ENCODE data around the gene AEBP2.
"Not testable (repeated sequence)": the region's sequence is repeated elsewhere in the genome, so short reads cannot be mapped to it uniquely, and the experiment has no call there.

AEBP2 gene

DNA sequence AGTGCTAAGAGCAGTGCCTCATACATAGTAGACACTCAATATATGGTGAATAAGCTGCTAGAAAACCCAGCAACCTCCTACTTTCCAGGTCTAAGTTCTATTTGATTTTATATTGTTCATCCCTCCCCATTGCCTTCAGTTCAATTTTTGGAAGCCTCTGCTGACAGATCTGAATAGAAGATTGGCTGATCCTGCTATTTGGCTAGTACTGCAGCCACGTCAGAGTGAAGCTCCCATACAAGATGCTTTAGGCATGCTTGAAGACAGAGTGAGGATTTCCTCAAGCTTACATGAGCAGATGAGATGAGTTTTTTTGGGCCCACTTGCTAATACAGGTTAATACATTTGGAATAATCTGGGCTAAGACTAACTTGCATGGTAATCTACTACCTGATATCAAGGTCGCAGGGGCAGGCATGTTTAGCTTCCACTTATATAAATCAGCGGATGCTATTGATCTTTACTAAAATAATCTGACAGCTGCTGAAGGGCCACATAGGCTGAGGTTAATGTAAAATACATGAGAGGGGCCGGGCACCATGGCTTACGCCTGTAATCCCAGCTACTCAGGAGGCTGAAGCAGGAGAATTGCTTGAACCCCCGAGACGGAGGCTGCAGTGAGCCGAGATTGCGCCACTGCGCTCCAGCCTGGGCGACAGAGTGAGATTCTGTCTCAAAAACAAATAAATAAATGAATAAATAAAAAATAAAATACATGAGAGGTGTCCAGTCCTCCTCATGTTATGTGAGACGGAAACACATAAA is 15.9 kb upstream of the AEBP2 start:
- no peak for DNase-seq

DNA sequence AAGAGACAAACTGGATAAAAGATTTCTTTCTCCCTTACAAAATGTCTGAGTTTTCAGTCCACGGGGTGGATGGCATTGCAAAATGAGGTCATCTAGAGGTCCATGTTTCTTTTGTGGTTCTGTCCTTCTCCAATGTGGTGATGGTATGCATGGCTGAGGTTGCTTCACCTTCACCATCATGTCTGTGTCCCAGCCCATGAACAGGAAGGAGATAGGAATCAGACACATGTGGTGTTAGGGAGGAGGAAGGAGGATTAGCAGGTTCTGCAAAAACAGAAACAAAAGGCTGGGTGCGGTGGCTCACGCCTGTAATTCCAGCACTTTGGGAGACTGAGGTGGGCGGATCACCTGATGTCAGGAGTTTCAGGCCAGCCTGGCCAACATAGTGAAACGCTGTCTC is 11.0 kb upstream of the AEBP2 start:
- DNase-seq: no peak

DNA sequence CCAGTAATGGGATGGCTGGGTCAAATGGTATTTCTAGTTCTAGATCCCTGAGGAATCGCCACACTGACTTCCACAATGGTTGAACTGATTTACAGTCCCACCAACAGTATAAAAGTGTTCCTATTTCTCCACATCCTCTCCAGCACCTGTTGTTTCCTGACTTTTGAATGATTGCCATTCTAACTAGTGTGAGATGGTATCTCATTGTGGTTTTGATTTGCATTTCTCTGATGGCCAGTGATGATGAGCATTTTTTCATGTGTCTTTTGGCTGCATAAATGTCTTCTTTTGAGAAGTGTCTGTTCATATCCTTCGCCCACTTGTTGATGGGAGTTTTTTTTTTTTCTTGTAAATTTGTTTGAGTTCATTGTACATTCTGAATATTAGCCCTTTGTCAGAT is 9.8 kb upstream of the AEBP2 start:
- not testable (repeated sequence) for DNase-seq

DNA sequence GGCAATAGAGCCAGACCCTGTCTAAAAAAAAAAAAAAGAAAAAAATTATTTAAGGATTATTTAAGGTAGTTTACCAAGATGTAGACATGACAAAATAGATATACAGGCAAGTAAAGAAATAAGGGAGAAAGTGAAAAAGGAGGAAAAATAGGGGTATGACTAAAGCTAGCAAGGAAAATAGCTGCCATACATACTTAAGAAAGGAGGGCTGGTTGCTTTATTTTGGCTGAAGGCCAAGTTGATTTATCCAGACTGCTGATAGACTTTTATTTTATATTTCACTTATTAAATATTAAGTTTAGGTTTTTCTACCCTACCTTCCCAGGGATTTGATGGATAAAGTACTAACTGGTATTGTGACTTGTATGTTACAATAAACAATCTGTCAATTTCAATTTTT is 8.3 kb upstream of the AEBP2 start:
- DNase-seq: no peak

DNA sequence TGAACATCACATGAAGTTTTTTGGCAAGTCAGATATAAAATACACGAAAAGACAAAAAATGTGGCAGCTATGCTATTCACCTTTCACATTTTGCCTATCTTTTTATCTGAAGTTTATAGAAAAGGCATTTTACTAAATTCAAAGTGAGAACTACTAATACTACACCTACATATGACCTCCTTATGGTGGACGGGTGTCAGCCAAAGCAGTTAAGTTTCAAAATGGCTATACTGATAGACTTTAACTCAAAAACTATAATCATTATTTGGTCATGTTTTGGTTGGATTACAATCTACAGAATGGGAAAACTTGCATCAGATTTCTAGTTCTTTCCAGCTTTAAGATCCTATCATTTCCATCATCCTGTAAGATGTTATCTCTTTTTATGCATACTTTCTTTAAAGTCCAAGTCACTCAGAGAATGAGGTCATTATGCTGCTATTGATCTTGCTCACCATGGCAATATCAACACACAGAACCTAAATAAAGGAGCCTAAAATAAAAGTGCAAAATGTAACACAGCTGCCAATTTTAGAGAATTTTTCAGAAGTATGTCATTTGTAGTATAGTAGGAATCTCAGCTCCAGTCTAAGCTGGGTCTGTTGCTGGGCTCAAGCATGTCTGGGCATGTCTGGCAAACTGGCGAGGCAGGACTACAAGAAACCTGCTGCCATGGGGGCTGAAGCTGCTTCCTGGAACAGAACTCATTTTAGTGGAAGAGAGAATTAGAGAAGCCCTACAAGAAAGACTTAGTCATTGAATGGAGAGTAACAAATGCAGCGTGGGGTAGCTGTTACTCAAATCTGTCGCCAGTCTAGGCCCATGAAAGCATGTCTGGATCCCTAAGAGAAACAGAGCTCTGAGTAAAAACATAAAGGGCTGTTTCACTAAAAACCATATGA is 7.6 kb upstream of the AEBP2 start:
- DNase-seq: no peak

DNA sequence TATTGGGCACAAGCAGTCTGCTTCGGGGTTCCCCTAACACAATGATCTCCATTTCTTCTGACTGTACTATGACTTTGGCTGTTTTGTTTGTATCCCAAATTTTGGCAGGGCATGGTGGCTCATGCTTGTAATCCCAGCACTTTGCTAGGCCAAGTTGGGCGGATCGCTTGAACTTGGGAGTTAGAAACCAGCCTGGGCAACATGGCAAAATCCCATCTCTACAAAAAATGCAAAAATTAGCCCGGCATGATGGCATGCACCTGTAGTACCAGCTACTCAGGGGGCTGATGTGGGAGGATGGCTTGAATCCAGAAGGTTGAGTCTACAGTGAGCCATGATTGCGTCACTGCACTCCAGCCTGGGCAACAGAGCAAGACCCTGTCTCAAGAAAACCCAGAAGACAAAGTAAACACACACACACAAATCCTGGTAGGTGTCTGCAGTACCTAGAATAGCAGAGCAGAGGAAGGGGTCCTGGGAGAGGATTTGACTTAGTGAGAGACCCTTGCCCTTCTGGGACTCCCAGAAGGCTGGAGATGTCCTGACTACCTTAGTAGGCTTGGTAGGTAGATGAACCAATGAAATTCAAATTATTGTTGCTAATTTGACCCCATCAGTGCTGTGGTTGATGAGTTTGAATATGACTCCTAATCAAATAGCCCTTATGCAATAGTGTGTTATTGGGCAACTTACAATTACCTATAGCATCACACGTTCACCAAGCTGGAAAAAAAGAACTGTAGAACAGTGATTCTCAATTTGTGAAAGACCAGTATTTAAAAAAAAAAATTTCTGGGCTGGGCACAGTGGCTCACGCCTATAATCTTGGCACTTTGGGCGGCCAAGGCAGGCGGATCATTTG is 6.8 kb upstream of the AEBP2 start:
- no peak for DNase-seq

DNA sequence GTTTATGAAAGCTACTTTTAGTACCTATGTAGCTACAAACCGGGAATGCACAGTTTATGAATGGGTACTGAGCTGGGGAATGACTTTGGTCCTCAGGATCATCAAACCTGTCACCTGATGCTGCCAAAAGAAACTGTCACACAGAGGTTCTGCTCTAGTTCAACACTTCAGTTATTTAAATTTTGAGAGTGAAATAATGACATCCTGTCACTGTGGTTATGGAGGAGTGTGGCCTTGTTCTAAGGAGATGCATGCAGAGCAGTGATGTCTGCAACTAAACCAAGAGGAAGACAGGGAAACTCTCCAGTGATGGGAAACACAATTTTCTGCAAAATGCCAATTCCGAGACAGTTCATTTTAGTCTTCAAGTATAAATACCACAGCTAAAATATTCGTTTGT is 4.8 kb upstream of the AEBP2 start:
- no peak for DNase-seq

DNA sequence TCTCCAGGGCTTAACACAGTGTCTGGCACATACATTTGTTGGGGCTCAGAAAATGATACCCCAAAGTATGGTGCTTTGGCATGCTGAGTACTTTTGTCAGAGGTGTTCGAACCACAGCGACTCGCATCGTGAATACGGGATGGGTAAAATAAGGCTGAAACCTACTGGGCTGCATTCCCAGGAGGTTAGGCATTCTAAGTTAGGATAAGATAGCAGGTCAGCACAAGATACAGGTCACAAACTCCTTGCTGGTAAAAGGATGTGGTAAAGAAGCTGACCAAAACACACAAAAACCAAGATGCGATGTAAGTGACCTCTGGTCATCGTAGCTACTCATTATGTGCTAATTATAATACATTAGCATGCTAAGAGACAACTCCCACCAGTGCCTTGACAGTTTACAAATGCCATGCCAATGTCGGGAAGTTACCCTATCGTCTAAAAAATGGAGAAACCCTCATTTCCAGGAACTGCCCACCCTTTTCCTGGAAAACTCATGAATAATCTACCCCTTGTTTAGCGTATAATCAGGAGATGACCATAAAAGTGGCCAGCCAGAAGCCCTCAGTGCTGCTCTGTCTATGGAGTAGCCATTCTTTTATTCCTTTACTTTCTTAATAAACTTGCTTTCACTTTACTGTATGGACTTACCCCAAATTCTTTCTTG is 3.3 kb upstream of the AEBP2 start:
- no peak for DNase-seq

DNA sequence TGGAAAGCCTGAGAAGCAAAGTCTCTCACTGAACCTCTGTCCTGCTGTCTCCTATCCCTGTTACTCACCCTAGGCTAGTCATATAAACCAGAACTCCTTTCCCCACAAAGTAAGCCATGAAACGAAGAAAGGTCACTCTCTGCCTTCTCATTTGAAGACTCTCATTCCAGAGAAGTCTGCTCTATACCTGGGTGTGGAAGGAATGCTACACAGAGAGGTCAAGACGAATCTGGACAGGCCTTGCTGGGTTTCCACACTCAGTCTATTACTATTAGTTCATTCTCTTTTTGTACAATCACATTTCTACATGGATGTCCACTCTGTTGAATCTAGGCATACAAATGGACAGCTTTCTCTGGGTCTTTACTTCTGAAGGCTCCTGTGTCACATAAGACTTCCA is 2.4 kb upstream of the AEBP2 start:
- no peak for DNase-seq

DNA sequence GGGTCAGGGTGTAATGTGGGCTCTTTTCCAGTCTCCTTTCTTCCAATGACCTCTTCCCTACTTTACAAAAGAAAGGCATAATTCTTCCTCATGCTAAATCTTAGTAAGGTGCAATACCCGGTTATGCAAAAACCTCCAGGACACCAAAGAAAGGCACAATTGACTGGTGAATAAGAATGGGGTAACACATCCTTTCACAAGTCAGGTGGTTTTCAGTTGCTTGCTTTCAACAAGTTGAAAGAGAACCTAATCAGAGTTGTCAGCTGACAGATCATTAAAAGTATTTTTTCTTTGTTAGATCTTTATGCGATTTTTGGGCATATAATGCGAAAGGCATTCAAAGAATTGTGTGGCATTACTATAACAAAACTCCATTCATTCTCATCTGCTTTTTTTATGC is 1.3 kb upstream of the AEBP2 start:
- no peak for DNase-seq

DNA sequence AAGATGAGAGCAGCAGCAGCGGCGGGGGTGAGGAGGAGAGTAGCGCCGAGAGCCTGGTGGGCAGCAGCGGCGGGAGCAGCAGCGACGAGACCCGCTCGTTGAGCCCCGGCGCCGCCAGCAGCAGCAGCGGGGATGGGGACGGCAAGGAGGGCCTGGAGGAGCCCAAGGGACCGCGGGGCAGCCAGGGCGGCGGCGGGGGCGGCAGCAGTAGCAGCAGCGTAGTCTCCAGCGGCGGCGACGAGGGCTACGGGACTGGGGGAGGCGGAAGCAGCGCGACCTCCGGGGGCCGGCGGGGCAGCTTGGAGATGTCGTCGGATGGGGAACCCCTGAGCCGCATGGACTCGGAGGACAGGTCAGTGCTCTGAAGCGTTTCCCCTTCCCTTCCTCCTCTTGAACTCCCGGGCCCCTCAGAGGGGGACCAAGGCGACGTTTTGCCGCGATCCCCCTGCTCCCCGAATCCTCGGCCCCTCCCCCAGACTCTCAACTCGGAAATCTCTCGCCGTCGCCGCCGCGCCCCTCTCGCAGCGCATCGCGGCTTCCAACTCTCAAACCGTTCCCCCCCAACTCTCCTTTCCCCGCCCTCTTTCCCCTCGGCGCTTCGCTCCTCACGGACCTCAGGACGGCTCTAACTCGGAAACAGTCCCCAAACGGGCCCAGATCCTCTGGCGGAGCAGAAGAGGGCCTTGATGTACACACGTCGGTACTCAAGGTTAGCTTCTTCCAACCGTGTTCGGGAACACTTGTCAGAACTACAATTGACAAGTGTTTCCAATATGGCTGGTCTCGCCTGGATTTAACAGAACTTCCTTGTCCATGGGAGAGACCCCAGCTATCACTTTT is 947 bp downstream of the AEBP2 start:
- DNase-seq: peak; percentile 43

DNA sequence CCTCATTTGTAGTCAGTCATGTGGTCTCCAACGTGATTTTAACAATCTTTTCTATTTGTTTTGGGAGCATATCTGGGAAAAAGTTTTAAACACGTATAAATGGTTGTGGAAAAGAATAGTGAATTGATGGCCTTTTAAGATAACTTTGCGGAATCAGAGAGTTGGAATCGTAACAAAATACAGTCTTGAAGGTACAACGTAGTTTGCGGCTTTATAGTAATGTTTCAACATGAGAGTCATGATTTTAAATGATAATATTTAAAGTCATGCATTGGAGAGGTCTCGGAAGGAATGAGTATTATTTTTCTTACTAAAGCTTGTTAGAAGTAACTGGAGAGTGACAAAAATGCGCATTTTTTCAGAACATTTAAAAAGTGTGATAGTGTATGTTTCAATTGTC is 1.6 kb downstream of the AEBP2 start:
- no peak for DNase-seq

DNA sequence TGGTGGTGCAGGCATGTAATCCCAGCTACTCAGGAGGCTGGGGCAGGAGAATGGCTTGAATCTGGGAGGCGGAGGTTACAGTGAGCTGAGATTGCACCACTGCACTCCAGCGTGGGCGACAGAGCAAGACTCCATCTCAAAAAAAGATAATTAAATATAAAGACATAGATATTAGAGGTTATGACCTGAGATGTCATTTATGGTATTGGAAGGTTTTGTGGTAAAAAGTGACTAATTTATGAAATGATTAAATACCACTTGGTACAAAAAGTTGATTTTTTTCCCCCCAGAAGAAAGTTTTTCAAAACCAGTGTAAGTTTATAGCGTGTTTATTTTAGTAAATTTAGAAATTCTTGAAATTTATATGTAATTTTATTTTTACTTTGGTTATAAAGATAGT is 4.3 kb downstream of the AEBP2 start:
- no peak for DNase-seq

DNA sequence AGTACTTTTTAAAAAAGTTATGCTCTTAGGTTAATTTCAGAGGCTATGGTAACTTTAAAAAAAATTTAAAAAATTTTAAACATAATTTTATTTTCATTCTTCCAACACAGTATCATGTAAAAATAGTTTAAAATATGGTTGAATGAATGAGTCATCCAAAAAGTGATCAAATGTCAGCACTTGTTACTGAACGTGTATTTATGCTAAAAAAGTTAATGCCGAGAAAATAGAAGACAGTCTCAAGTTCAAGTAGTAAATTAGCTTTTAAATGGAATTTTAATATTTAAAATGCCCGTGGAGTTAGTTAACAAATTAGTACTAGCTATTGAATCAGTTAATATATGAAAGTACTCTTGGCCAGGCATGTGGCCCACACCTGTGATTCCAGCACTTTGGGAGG is 4.8 kb downstream of the AEBP2 start:
- no peak for DNase-seq

DNA sequence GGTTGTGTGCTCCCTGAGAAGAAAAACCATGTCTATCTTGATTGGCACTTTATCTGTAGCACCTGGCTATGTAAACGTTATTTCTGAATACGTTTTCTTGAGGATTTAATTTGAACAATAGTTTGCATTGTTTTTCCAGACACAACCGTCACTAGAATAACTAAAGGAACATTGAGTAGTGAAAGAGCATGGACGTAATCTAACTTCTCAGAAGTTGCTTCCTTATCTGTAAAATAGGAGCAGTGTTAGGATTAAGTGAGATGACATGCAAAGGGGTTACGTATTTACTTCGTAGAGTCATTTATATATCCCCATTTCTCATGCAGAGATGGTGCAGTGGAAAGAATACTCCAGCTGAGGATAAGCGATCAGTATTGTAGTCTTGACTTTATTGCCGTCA is 8.1 kb downstream of the AEBP2 start:
- no peak for DNase-seq

DNA sequence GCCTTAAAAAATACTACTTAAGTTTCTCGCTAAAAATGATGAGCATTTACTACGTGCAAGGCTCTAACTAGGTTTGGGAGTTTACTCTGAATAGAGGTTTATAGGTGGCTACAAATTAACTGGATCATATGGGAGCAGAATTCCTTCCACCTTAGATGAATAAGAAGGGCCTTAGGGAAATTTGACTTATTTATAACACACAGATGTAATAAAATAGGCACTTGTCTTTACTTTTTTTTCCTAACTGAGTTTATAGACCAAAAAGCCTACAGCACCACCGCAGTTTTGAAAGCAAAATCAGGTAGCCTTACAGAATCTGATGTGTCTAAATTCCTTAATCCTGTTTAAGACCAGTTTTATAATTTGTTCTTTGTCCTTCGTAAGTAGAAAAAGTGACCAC is 10.5 kb downstream of the AEBP2 start:
- DNase-seq: no peak

DNA sequence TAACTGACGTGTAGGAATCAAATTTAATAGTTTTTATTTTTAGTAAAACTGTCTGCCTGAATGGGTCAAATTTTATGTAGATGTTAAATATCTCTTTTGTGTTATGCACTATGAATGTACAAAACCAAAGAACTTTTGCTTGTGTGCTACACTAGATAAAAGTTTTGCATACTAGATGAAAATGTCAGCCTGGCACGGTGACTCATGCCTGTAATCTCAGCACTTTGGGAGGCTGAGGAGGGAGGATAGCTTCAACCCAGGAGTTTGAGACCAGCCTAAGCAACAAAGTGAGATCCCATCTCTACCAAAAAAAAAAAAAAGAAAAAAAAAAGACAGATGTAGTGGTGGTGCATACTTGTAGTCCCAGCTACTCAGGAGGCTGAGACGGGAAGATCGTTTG is 11.1 kb downstream of the AEBP2 start:
- DNase-seq: no peak

DNA sequence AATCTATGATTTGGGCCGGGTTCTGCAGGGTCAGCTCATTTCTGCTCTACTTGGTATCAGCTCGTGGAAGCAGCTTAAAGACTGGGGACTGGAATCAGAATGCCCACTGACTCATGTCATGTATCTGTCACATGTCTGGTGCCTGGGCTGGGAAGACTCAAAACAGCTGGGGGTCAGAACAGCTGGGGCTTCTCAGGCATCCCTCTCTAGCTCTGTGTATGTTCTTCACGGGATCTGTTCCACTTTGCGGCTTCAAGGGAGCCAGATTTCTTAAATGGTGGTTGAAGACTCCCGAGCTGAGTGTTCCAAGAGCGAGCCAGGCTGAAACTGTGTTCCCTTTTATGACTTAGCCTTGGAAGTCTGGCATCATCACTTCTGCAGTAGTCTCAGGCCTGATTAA is 11.9 kb downstream of the AEBP2 start:
- no peak for DNase-seq

DNA sequence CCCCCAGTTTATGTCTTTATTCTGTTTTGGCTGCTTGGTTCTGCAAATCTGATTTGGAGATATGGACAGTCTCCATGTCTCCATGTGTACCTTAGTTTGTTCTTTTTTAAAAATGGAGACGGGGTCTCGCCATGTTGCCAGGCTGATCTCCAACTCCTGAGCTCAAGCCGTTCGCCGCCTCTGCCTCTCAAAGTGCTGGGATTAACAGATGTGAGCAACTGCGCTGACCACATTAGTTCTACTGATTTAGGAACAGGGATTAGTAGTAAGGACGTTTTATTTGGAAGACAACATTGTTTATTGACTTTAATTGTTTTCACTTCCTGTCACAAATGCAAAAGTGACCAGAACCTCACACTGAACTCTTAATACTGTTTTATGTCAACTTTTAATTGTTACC is 14.7 kb downstream of the AEBP2 start:
- no peak for DNase-seq

DNA sequence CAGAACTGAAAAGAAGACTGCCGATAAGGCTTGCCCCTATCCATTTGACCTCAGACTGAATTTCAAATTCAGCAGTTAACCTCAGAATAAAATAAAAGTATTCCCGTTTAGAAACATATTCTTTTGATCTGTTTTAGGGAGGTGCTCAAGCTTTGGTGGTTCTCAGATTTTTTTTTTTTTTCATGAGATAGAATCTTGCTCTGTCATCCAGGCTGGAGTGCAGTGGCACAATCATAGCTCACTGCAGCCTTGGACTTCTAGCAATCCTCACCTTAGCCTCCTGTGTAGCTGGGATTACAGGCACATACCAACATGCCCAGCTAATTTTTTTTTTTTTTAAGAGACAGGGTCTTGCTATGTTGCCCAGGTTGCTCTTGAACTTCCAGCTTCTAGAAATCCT is 15.5 kb downstream of the AEBP2 start:
- DNase-seq: no peak

DNA sequence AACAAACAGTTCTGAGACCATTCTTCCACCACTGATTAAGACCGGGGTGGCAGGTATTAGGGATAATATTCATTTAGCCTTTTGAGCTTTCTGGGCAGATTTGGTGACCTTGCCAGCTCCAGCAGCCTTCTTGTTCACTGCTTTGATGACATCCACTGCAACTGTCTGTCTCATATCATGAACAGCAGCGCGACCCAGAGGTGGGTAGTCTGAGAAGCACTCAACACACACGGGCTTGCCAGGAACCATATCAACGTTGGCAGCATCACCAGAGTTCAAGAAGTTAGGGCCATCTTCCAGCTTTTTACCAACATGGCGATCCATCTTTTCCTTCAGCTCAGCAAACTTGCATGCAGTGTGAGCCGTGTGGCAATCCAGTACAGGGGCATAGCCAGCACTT is 16.9 kb downstream of the AEBP2 start:
- no peak for DNase-seq

DNA sequence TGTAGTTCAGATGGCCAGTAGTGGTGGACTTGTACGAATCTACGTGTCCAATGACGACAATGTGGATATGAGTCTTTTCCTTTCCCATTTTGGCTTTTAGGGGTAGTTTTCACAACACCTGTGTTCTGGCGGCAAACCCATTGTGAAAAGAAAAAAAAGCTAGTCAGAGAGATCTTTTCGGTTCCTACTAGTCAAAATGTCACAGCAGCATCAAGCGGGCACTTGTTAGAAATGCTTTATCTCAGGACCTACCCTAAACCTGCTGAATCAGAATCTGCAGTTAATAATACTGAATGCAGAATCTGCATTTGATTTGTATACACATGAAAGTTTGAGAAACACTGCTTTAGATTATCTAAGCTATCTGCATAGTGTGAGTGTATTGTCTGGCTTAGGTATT is 18.3 kb downstream of the AEBP2 start:
- DNase-seq: no peak
